HEK293T (cell line): ENCODE data around the gene TMEM106C.

Experiments used
- BHLHE40 ChIP-seq: fragments of 450-650 bp; IDR thresholded peaks from 2 replicates; pipeline ENCODE4 v1.6.1; 2016; ENCODE audit warnings: mild to moderate bottlenecking, moderate library complexity, borderline replicate concordance
- ELF4 ChIP-seq: fragments of 450-650 bp; IDR thresholded peaks from 2 replicates; pipeline ENCODE4 v1.6.1; 2017; ENCODE audit warnings: antibody characterized with exemption
- FOXK2 ChIP-seq: fragments of 450-650 bp; IDR thresholded peaks from 2 replicates; pipeline ENCODE4 v1.6.1; 2016; ENCODE audit warnings: mild to moderate bottlenecking
- HDGF ChIP-seq: fragments of 450-650 bp; IDR thresholded peaks from 2 replicates; pipeline ENCODE4 v1.6.1; 2017; ENCODE audit warnings: antibody characterized with exemption, borderline replicate concordance
- SP1 ChIP-seq: fragments of 450-650 bp; IDR thresholded peaks from 2 replicates; pipeline ENCODE4 v1.6.1; 2017
- SUZ12 ChIP-seq: fragments of 450-650 bp; IDR thresholded peaks from 2 replicates; pipeline ENCODE4 v1.6.1; 2016; ENCODE audit warnings: mild to moderate bottlenecking
- TARDBP ChIP-seq: fragments of 450-650 bp; IDR thresholded peaks from 2 replicates; pipeline ENCODE4 v1.6.1; 2016
- ZNF384 ChIP-seq: fragments of 450-650 bp; IDR thresholded peaks from 2 replicates; pipeline ENCODE4 v1.6.1; 2016

DNA sequence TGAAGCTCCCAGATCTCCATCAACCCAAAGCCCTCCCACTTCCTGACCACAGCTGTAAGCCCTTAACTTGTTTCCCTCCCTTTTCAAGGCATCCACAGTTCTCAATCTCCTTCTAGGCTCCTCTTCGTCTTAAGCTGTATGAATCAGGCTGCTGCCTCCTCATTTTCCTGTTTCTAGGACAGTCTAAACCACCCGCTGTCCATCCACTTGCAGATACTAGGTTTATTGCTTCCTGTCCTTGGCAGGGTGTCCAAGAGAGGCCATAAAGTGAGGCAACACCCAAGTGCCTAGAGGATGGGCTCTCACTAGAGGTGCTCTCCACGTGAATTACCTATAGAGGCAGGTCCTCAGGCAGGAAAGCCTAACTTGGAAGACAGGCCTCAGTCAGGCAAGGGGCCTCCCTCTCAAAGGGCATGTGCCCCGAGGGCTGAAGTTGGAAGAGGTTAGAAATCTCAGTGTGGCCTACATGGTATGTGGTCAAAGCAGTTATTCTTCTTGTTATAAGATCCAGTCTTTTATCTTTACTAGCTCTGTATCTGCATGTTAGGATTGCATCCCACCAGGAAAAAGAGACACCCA, 8.8 kb upstream of the TMEM106C start:
- TF ChIP-seq SP1 (no peak), ZNF384 (no peak), ELF4 (no peak), SUZ12 (no peak), FOXK2 (no peak), BHLHE40 (no peak), TARDBP (no peak), HDGF (no peak)
